DND-41 (cell line): Measurements from ENCODE around the gene PUSL1.

Source experiments
- EZH2 ChIP-seq: IDR thresholded peaks from 3 replicates; pipeline ENCODE4 v1.6.1; 2012; ENCODE audit warnings: borderline replicate concordance, low read depth, mild to moderate bottlenecking, moderate library complexity, low read length, inconsistent platforms; ENCODE audit not compliant: severe bottlenecking
- TF ChIP-seq, protein P1 (sequence below): IDR thresholded peaks from 2 replicates; pipeline ENCODE4 v1.5.1; 2012; ENCODE audit warnings: borderline replicate concordance, low read length, moderate library complexity, mild to moderate bottlenecking; ENCODE audit not compliant: poor library complexity, severe bottlenecking; ENCODE audit errors: extremely low read depth

DNA sequence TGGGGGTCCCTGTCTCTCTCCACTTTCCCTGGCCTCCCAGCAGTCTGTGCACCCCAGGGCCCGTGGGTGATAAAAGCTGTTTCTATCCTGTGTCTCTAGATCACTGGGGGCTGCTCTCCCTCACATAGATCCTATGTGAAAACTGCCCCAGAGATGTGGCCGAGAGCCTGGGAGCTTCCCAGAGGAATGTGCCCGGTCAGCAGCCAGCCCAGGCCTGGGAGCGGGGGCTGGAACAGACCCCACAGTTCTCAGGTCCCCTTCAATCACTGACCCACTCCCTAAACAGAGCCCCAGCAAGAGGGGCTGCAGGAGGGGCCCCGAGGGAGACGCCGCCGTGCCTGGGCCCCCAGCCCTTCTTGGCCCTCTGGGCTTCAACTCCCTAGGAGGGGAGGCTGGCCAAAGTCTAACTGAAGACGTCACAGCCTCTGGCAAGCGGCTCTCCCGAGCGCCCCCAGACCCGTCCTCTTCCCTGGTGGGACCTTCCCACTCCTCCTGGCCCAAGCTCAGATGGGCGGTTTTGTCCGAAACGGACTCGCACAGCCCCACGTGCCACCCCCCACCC lies 49.6 kb downstream of the PUSL1 start:
- TF ChIP-seq, protein P1, sequence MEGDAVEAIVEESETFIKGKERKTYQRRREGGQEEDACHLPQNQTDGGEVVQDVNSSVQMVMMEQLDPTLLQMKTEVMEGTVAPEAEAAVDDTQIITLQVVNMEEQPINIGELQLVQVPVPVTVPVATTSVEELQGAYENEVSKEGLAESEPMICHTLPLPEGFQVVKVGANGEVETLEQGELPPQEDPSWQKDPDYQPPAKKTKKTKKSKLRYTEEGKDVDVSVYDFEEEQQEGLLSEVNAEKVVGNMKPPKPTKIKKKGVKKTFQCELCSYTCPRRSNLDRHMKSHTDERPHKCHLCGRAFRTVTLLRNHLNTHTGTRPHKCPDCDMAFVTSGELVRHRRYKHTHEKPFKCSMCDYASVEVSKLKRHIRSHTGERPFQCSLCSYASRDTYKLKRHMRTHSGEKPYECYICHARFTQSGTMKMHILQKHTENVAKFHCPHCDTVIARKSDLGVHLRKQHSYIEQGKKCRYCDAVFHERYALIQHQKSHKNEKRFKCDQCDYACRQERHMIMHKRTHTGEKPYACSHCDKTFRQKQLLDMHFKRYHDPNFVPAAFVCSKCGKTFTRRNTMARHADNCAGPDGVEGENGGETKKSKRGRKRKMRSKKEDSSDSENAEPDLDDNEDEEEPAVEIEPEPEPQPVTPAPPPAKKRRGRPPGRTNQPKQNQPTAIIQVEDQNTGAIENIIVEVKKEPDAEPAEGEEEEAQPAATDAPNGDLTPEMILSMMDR: no peak
- no peak for TF ChIP-seq EZH2
